K562 (cell line): ENCODE measurements around the gene HIPK1. TPM values are rescaled to one million over a fixed set of nuclear protein-coding genes. Genes with fewer than 3 reads are reported as not detected.

ENCODE experiments used
- ATAC-seq: fragments of 200-7000 bp; cut with Tn5 transposase; 3 replicates; pipeline ENCODE4 v1.9.1; 2020; ENCODE audit warnings: moderate library complexity
- BruUV-seq: library from RNA; stranded (reverse); fragments of 400-500 nt; replicated peaks from 2 replicates; lab custom pipeline; 2021; lab: Mats Ljungman, UMichigan
- CTCF ChIA-PET: fragments of 300-600 bp; formaldehyde crosslinking; extraction: SDS; loops from one replicate; lab custom pipeline; 2021; ENCODE audit warnings: low intra/inter-chr PET ratio; lab: Yijun Ruan, JAX
- POLR2A ChIA-PET: fragments of 300-600, 350-650 bp; sonication (Branson Sonifier 250); formaldehyde crosslinking; extraction: SDS; loops from one replicate; lab custom pipeline; 2021; ENCODE audit warnings: antibody characterized with exemption, inconsistent platforms; lab: Yijun Ruan, JAX
- DNase-seq, 4 experiments: peaks; one replicate each; pipeline versions ENCODE4 v3.0.0 to v3.0.0-alpha.2; 2011 to 2018; ENCODE audit warnings: low spot score in 3 of 4, mixed read lengths in 3 of 4; ENCODE audit errors: extremely low read depth in 1 of 4
- FAIRE-seq: peaks from 2 replicates; lab custom pipeline; 2011; peaks lifted over from hg19 to GRCh38; lab: Jason Lieb, UNC
- H2AFZ ChIP-seq: 2 replicates; pipeline ENCODE4 v1.6.0; 2011; ENCODE audit warnings: low read depth, low read length, control low read depth, inconsistent platforms
- H3K27ac ChIP-seq: fragments of 200-600 bp; 3 replicates; pipeline ENCODE4 v1.8.0; 2011; ENCODE audit warnings: low read depth, mild to moderate bottlenecking, control low read depth, inconsistent platforms, low read length, moderate library complexity, mixed read lengths; ENCODE audit errors: extremely low read depth
- H3K27me3 ChIP-seq, 2 experiments: fragments of 300-600 bp in 1 of 2; 2 replicates in 1 of 2; 3 replicates in 1 of 2; pipeline versions ENCODE4 v1.6.0 to v1.8.0; 2011; ENCODE audit warnings: inconsistent platforms in 2 of 2, low read length in 2 of 2, mild to moderate bottlenecking in 1 of 2, mixed read lengths in 1 of 2, moderate library complexity in 1 of 2; ENCODE audit not compliant: control insufficient read depth in 2 of 2, insufficient read depth in 2 of 2
- H3K36me3 ChIP-seq: fragments of 300-600 bp; 3 replicates; pipeline ENCODE4 v1.8.0; 2011; ENCODE audit warnings: mild to moderate bottlenecking, low read length, inconsistent platforms; ENCODE audit not compliant: control insufficient read depth, insufficient read depth
- H3K4me1 ChIP-seq, 2 experiments: fragments of 200-600 bp in 1 of 2; replicated peaks in 1 of 2; 2 replicates in 1 of 2; 3 replicates in 1 of 2; pipeline versions ENCODE4 v1.5.1 to v1.8.0; 2011; ENCODE audit warnings: inconsistent platforms in 2 of 2, low read length in 2 of 2, mild to moderate bottlenecking in 1 of 2, mixed read lengths in 1 of 2, moderate library complexity in 1 of 2; ENCODE audit not compliant: control insufficient read depth in 2 of 2, insufficient read depth in 2 of 2
- H3K4me2 ChIP-seq: 2 replicates; pipeline ENCODE4 v1.6.1; 2011; ENCODE audit warnings: low read length, control low read depth, inconsistent platforms, mixed read lengths; ENCODE audit not compliant: insufficient read depth
- H3K4me3 ChIP-seq: fragments of 200-600 bp; sonication (generic), shearing (Covaris generic); 2 replicates; pipeline ENCODE4 v1.5.1; 2016; ENCODE audit warnings: control low read depth, inconsistent platforms
- H3K79me2 ChIP-seq: fragments of 200-600 bp; 3 replicates; pipeline ENCODE4 v1.8.0; 2011; ENCODE audit warnings: low read length, inconsistent platforms; ENCODE audit not compliant: control insufficient read depth, insufficient read depth
- H3K9ac ChIP-seq, 2 experiments: 2 replicates each; pipeline versions ENCODE4 v1.6.0 to v1.6.1; 2011; ENCODE audit warnings: low read depth in 2 of 2, low read length in 2 of 2, control low read depth in 1 of 2, inconsistent platforms in 1 of 2, mild to moderate bottlenecking in 1 of 2, mixed read lengths in 1 of 2; ENCODE audit not compliant: insufficient read depth in 1 of 2
- H3K9me1 ChIP-seq: one replicate; pipeline ENCODE4 v1.6.0; 2011; ENCODE audit warnings: inconsistent platforms, mild to moderate bottlenecking, low read length, moderate library complexity; ENCODE audit not compliant: control insufficient read depth, insufficient read depth
- H3K9me3 ChIP-seq: replicated peaks from 2 replicates; pipeline ENCODE4 v1.5.1; 2011; ENCODE audit warnings: low read depth, low read length, inconsistent platforms; ENCODE audit not compliant: control insufficient read depth, insufficient read depth
- H4K20me1 ChIP-seq: replicated peaks from 2 replicates; pipeline ENCODE4 v1.6.1; 2011; ENCODE audit warnings: low read length, inconsistent platforms, mixed read lengths; ENCODE audit not compliant: control insufficient read depth, insufficient read depth
- GABPA ChIP-seq: fragments of 200-800 bp; sonication (Bioruptor generic); conservative IDR thresholded peaks from 2 replicates; pipeline ENCODE4 v1.6.1; 2016; ENCODE audit warnings: low read depth, missing genetic modification characterization, missing compliant biosample characterization
- KLF1 ChIP-seq: fragments of 450-650 bp; IDR thresholded peaks from 2 replicates; pipeline ENCODE4 v1.6.1; 2016; ENCODE audit warnings: missing genetic modification characterization, missing compliant biosample characterization
- KLF16 ChIP-seq: IDR thresholded peaks from 2 replicates; pipeline ENCODE4 v1.6.1; 2016; ENCODE audit warnings: antibody characterized with exemption
- MECOM ChIP-seq: fragments of 250-450 bp; sonication (Bioruptor Pico); IDR thresholded peaks from 2 replicates; pipeline ENCODE4 v1.8.0; 2022; ENCODE audit warnings: inconsistent platforms
- MEF2D ChIP-seq: conservative IDR thresholded peaks from 2 replicates; pipeline ENCODE4 v1.6.1; 2016; ENCODE audit warnings: low read depth, missing genetic modification characterization, missing compliant biosample characterization
- SPI1 ChIP-seq: IDR thresholded peaks from 2 replicates; pipeline ENCODE4 v1.6.1; 2011; ENCODE audit warnings: low read depth, low read length, control low read depth, borderline replicate concordance
- ZNF124 ChIP-seq: sonication (generic); formaldehyde crosslinking; IDR thresholded peaks from 2 replicates; pipeline ENCODE4 v1.8.1; 2022; ENCODE audit warnings: missing genetic modification reagents
- WGBS: fragments of 100-300 bp; shearing (Covaris generic); methylation state at CpG from one replicate; pipeline ENCODE4 v1.1.6; 2016; ENCODE audit warnings: low coverage, mixed read lengths; ENCODE audit not compliant: insufficient coverage; ENCODE audit errors: missing lambda C conversion rate; 5-methylcytosine and 5-hydroxymethylcytosine counted together
- in situ Hi-C: fragments of 300-500 bp; cut with MboI; formaldehyde crosslinking; loops from 4 replicates; pipeline ENCODE4 v1.15.0; 2018; ENCODE audit warnings: inconsistent platforms, mixed read lengths
- intact Hi-C: fragments of 100-400 bp; cut with micrococcal nuclease; formaldehyde crosslinking; loops from 2 replicates; pipeline ENCODE4 v1.14.2; 2022
- polyA plus RNA-seq, 8 experiments: library from polyadenylated mRNA; depleted of rRNA in 4 of 8; stranded (reverse) in 5 of 8; unstranded in 3 of 8; fragments of >200 nt; fragmentation: Nextera tagmentation in 2 of 8; fragmentation: Illumina TruSeq in 1 of 8; extraction: Ambion mirVana in 2 of 8; extraction: Trizol in 1 of 8; gene quantifications; 2 replicates each; pipeline versions ENCODE4 v1.2.1 to v1.2.3, GENCODE V29; 2011 to 2014; ENCODE audit warnings: inconsistent platforms in 1 of 8, missing spikeins in 1 of 8
- total RNA-seq, 7 experiments: library from RNA; depleted of rRNA in 6 of 7; stranded (reverse); fragments of >200 nt in 6 of 7; fragmentation: Illumina TruSeq in 2 of 7; extraction: Trizol in 2 of 7; gene quantifications; 2 replicates each; pipeline versions ENCODE4 v1.2.1 to v1.2.3, GENCODE V29; 2011 to 2021; ENCODE audit warnings: low replicate concordance in 1 of 7
- TF ChIP-seq, protein P1 (sequence below), 2 experiments: fragments of 450-650 bp; formaldehyde crosslinking in 1 of 2; IDR thresholded peaks; 2 replicates each; pipeline versions ENCODE4 v1.4.0 to v1.6.1; 2014 to 2020; ENCODE audit warnings: mild to moderate bottlenecking in 2 of 2, borderline replicate concordance in 1 of 2, low read depth in 1 of 2
- TF ChIP-seq, protein P2 (sequence below): fragments of 450-650 bp; IDR thresholded peaks from 2 replicates; pipeline ENCODE4 v1.6.1; 2018; ENCODE audit warnings: mild to moderate bottlenecking, low read depth; ENCODE audit not compliant: partially characterized antibody
- TF ChIP-seq, protein P3 (sequence below): fragments of 250-450 bp; sonication (Bioruptor Pico); IDR thresholded peaks from 2 replicates; pipeline ENCODE4 v1.8.0; 2021; ENCODE audit warnings: borderline replicate concordance, mild to moderate bottlenecking, moderate library complexity; ENCODE audit not compliant: poor library complexity, severe bottlenecking

HIPK1 gene
- total and polyA plus RNA-seq, 9 of the 15 experiments (the other 6 are each of a cell fraction or from before 2014, with no cell fraction given): 10.0 to 57.9 (median 29.6) TPM

DNA sequence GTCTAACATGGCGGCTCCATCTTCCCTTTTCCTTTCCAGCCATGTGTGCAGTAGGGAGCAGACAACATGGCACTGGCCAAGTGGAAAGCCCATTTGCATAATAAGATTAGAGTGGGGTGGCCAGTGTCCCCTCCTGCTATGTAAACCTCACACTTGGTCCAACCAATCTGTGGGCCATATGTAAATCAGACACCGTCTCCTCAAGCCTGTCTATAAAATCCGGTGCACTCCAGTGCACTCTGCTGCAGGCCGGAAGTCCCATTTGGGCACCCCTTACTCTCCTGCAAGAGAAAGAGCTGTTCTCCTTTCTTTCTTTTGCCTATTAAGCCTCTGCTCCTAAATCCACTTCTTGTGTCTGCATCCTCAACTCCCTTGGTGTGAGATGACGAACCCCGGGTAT, 94.3 kb downstream of the HIPK1 start:
- no peak overlapping the region for H3K27ac ChIP-seq
- intact Hi-C loops: no loop called here
- H3K79me2 ChIP-seq: no peaks in the 10 kb centered on the region
- WGBS: 14% methylated on average over 6 of the region's 6 CpGs
- H3K9me1 ChIP-seq: no peaks in the 10 kb centered on the region
- no peak overlapping the region for H3K4me2 ChIP-seq
- DNase-seq (peak in 1 of 4 experiments; percentile 37), FAIRE-seq (no peak), ATAC-seq (peak; percentile 87)
- POLR2A ChIA-PET: interaction anchor here (1.1 to 1.2 kb wide), 2 partner anchors 10 to 77 kb away, joined by 3 to 4 read pairs; no protein-coding TSS in a partner anchor
- H2AFZ ChIP-seq: peak overlapping the region; percentile 51
- H3K27me3 ChIP-seq: peaks cover 3 to 8% of the 10 kb centered on the region in 2 experiments; a peak in 2 of 5 replicates
- H4K20me1 ChIP-seq: no peaks in the 10 kb centered on the region
- no peaks in the 10 kb centered on the region for H3K36me3 ChIP-seq
- no TSS peak for BruUV-seq
- CTCF ChIA-PET: no interaction called here
- no peaks in the 10 kb centered on the region for H3K4me1 ChIP-seq
- in situ Hi-C loops: no loop called here
- H3K9ac ChIP-seq: no peak overlapping the region
- no peak overlapping the region for H3K4me3 ChIP-seq
- H3K9me3 ChIP-seq: no peaks in the 10 kb centered on the region; the same call in 1 of the 2 replicates
- TF ChIP-seq SPI1 (0 out of 2 replicates have a peak, but pooled peaks have one; percentile 0), KLF1 (tag) (no peak), GABPA (tag) (peak; percentile 53; the same call in 1 of the 2 replicates), MECOM (CRISPR knock-in tag) (no peak), MEF2D (tag) (no peak), ZNF124 (no peak), KLF16 (peak; percentile 58; the same call in 1 of the 2 replicates)
- TF ChIP-seq, protein P1, sequence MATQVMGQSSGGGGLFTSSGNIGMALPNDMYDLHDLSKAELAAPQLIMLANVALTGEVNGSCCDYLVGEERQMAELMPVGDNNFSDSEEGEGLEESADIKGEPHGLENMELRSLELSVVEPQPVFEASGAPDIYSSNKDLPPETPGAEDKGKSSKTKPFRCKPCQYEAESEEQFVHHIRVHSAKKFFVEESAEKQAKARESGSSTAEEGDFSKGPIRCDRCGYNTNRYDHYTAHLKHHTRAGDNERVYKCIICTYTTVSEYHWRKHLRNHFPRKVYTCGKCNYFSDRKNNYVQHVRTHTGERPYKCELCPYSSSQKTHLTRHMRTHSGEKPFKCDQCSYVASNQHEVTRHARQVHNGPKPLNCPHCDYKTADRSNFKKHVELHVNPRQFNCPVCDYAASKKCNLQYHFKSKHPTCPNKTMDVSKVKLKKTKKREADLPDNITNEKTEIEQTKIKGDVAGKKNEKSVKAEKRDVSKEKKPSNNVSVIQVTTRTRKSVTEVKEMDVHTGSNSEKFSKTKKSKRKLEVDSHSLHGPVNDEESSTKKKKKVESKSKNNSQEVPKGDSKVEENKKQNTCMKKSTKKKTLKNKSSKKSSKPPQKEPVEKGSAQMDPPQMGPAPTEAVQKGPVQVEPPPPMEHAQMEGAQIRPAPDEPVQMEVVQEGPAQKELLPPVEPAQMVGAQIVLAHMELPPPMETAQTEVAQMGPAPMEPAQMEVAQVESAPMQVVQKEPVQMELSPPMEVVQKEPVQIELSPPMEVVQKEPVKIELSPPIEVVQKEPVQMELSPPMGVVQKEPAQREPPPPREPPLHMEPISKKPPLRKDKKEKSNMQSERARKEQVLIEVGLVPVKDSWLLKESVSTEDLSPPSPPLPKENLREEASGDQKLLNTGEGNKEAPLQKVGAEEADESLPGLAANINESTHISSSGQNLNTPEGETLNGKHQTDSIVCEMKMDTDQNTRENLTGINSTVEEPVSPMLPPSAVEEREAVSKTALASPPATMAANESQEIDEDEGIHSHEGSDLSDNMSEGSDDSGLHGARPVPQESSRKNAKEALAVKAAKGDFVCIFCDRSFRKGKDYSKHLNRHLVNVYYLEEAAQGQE (IDR thresholded peaks at IDR 0.05; ENCODE audit: borderline replicate concordance): peak; percentile 79
- TF ChIP-seq, protein P1 (CRISPR knock-in tag; IDR thresholded peaks at IDR 0.05; ENCODE audit: low read depth): no peak
- TF ChIP-seq, protein P2, sequence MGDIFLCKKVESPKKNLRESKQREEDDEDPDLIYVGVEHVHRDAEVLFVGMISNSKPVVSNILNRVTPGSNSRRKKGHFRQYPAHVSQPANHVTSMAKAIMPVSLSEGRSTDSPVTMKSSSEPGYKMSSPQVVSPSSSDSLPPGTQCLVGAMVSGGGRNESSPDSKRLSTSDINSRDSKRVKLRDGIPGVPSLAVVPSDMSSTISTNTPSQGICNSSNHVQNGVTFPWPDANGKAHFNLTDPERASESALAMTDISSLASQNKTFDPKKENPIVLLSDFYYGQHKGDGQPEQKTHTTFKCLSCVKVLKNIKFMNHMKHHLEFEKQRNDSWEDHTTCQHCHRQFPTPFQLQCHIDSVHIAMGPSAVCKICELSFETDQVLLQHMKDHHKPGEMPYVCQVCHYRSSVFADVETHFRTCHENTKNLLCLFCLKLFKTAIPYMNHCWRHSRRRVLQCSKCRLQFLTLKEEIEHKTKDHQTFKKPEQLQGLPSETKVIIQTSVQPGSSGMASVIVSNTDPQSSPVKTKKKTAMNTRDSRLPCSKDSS: no peak
- TF ChIP-seq, protein P3, sequence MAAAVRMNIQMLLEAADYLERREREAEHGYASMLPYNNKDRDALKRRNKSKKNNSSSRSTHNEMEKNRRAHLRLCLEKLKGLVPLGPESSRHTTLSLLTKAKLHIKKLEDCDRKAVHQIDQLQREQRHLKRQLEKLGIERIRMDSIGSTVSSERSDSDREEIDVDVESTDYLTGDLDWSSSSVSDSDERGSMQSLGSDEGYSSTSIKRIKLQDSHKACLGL: no peak
